Islet precursor cell (in vitro differentiated cells): Measurements from ENCODE around the gene NOTCH3.

Experiments
- DNase-seq: peaks from one replicate; pipeline ENCODE4 v3.0.0-alpha.2; 2018

Gene NOTCH3

DNA sequence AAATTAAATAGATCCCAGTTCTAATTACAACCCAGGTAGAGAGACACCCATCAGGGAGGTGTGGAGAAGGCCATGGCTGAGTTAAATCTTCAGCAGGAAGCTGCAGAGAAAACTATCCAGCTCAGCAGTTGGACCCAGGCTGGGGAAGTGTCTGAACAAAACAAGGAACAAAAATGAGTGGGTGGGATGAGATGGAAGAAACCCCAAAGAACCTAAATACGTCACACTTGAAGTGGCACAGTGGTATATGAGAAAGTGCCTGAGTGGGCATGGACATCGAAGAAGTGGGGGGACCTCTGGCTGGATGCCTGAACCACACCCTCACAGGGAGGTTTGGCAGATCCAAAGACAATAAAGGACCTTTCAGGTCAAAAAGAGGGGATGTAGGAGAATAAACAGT, 35.0 kb upstream of the NOTCH3 start:
- no peak for DNase-seq

DNA sequence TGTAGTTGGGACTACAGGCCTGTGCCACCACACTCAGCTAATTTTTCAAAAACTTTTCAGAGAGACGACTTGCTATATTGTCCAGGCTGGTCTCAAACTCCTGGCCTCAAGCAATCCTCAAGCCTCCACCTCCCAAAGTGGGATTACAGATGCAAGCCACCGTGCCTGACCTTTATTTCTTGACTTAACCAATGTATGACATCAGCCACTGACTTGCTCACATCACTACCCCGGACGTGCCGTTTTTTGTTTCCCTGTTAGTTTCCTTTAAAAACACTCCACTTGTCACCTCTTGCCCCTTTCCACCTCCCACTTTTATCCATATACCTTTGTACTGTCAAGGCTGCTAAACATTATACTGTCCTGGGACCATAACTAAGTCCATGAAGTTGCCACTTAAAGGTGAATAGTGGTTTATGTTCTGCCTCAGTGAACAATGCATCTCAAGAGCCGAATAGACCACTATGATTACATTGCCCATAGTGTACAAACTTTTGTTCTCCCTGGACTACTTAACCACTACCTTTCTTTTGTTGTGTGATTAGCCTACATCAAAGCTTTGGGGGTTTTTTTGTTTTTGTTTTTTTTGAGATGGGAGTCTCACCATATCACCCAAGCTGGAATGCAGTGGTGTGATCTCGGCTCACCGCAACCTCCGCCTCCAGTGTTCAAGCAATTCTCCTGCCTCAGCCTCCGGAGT, 33.8 kb upstream of the NOTCH3 start:
- no peak for DNase-seq

DNA sequence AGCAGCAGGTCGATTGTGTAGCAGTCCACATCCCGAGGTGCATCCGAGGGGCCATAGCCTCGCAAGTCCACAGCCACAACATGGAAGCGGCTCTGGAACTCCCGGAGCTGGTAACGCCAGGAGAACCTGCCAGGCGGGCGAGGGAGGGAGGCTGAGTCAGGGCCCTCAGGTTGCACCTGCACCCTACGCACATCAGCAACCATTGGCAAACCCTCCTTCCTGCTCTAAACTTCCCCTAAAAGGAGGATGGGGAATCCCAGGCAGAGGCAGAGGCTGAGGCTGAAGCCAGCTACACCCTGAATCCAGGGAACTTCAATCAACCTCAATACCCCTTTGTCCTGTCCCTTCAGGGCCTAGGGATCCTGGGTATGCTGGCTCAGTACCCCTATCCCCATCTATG, 30.5 kb upstream of the NOTCH3 start:
- DNase-seq: no peak

DNA sequence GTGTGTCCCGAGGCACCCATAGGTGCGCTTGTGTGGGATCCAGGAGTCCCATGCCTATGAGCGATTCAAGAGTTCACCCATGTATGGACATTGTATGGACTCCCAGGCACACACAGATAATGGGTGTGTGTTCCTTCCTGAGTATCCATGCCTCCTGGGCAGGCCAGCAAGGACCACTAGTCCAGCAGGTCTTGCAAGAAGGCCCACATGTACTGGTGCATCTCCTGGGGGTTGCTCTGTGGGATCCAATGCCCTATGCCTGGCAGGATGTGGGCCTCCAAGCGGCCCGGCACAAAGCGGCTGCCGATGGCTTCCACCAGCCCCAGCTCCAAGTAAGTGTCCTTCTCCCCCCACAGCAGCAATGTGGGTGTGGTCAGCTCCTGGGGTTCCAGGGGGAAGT, 26.5 kb upstream of the NOTCH3 start:
- DNase-seq: no peak

DNA sequence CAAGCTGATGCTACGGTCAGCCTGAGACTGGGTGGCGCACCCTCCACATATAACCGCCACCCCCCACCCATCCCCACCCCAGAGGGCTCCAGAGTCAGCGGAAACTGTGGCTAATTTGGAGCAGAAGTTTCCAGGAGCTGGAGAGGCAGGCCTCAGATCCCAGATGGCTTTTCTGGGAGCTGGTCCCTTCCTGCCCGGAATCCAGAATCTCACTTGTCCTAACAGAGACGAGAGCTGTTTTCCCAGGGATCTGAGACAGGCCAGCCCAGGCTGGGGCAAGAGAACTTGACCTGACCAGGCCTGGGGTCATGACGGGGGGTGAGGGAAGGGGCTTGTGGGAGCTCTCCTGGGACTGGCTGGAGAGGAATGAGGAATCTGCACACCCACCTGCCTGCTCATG, 25.0 kb upstream of the NOTCH3 start:
- DNase-seq: no peak

DNA sequence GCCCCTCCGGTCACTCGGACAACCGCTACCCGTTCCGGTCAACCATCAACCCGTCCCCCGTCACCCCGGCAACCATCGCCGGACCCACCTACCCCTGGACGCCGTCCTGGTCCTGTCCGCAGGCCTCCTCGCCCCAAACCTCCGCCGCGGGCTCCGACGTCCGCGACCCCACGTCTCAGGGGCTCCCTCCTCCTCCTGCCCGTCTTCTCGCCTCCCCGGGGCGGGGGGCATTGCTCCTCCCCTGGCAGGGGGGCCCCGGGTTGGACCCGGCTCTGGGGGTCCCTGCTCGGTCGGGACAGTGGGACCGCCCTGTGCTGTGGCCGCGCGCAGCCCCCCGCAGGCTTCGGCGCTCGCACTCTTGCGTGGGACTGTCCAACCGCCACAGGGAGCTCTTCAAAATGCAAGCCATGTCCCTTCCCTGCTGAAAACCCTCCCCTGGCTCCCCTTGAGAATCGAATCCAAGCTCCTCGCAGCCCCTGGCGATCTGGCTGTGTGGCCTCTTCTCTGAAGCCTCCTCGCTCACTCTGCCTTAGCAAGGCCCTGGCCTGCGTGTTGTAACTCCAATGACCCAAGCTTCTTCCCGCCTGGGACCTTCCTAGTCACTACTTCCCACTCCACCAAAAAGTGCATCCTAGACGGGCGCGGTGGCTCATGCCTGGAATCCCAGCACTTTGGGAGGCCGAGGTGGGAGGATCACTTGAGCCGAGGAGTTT, 23.0 kb upstream of the NOTCH3 start:
- no peak for DNase-seq

DNA sequence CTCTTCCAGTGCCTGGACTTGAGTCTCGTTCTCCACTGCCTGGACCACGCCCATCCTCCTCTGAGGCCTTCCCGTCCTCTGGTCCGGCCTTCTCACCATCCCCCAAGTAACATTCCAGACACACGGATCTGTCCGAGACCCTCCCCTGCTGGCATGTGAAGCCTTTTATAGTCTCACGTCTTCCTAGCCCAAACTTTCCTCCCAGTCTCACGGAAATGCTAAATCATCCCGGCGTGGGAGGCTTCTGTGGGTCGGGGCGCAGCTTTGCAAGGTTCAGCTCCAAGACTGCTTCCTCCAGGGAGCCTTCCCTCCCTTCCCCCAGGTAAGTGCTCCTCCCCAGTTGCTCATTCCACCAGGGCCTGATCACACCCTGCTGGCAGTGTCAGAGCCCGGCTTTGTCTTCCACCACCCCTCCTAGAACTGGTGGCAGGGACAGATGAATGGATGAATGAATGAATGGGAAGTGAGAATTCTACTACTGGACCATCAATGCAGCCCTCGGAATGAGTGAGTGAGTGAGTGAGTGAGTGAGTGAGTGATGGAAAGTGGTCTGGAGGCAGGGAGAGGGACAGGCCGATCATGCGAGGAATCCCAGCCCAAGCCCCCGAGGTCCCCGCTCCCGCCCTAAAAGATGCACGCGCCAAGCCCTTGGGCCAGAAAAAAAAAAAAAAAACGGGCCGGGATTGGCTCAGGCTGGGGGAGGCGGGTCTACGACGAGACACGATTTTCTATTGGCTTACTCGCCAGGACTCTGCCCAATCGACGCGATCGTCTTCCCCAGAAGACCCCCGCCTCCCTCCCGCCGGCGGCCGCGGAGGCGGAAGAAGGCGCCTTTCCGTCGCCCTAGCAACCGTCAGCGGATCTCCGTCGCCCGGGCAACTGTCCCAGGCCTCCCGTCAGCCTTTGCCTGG, 22.2 kb upstream of the NOTCH3 start:
- peak; percentile 98 for DNase-seq

DNA sequence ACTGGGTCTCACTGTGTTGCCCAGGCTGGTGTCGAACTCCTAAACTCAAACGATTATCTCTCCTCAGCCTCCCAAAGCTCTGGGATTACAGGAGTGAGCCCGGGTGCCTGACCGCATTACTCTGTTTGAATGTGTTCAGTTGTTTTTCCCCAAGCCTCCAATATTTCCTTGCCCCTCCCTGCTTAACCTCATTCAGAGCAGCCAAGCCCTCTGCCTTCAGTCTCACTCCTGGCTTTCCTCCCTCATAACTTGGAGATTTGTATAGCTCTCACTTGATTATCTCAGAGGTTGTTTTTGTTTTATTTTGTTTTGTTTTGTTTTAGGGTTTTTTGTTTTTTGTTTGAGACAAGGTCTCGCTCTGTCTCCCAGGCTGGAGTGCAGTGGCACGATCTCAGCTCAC, 20.0 kb upstream of the NOTCH3 start:
- no peak for DNase-seq

DNA sequence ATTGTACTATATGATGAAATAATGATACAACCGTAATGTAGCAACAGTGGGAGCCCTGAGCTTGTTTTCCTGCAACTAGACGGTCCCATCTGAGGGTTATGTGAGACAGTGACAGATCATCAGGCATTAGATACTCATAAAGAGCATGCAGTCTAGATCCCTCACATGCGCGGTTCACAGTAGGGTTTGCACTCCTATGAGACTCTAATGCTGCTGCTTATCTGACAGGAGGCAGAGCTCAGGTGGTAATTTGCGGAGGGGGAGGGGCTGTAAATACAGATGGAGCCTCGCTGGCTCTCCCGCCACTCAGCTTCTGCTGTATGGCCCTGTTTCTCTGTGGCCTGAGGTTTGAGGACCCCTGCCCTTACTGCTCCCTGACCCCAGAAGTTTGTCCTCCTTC, 17.7 kb upstream of the NOTCH3 start:
- DNase-seq: no peak

DNA sequence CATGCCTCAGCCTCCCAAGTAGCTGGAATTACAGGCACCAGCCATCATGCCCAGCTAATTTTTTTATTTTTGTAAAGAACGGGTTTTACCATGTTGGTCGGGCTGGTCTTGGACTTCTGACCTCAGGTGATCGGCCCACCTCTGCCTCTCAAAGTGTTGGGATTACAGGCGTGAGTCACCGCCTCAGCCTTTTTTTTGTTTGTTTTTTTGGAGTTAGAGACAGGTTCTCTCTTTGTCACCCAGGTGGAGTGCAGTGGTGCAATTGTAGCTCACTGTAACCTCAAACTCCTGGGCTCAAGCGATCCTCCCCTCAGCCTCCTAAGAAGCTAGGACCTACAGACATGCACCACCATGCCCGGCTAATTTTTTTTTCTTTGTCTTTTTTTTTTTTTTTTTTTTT, 15.6 kb upstream of the NOTCH3 start:
- no peak for DNase-seq

DNA sequence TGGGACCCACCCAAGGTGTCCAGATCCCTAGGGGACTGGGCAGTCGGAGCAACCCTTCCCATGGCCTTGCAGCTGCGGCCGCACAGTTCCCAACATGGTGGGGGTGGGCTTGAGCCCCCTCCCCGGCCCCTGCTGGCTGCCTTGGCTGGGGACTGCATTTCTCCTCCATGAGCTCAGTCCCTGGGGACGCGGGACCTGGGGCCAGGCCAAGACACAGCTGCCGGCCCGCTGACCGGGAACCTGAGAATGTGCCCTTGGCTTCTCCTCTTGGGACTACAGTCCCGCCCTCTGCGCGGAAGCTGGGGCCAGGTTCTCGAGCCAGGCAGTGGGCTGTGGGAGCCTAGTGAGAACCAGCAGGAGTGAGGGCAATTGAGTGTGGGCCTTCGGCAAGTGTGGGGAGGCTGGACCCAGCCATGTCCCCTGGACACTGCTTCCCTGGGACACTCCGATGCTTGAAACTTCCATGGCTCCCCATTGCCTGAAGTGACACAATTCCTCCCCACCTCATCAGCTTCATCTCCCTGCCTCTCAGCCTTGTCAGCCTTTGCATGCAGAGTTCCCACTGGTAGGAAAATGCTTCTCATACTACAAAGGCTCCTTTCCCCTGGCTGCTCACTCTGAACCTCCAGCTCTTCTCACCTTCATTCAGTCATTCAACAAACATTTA, 13.1 kb upstream of the NOTCH3 start:
- DNase-seq: no peak

DNA sequence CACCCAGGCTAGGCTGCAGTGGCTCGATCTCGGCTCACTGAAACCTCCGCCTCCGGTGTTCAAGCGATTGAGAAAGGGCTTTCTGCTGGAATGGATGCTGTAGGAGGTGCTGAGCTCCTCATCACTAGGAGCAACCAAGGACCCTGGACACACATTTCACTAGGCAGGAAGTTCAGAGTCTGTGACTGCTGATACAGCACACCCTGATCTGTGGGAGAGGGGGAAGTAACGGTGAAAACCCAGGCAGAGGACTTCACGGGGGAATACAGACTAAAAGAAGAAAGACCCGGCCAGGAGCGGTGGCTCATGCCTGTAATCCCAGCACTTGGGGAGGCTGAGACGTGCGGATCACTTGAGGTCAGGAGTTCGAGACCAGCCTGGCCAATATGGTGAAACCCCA, 11.9 kb upstream of the NOTCH3 start:
- no peak for DNase-seq

DNA sequence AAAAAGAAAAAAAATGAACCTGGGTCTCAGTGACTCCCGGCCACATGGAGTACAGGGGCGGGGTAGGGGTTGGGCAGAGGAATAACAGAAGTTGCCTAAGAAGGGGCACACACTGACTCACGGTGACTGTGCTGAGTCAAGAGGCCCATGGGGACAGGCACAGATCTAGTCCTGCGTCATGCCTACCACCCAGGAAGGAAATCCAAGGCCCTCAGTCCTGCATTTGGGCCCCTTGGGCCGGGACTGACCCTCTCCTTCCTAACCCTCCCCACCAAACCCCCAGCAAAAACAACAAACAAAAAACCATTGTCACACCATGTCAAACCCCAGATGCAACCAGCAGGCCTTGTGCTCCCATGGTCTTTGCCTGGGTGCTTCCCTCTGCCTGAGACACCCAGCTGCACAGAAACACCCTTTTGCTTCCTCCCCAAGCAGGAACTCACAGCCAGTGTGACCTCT, 9.6 kb upstream of the NOTCH3 start:
- DNase-seq: no peak

DNA sequence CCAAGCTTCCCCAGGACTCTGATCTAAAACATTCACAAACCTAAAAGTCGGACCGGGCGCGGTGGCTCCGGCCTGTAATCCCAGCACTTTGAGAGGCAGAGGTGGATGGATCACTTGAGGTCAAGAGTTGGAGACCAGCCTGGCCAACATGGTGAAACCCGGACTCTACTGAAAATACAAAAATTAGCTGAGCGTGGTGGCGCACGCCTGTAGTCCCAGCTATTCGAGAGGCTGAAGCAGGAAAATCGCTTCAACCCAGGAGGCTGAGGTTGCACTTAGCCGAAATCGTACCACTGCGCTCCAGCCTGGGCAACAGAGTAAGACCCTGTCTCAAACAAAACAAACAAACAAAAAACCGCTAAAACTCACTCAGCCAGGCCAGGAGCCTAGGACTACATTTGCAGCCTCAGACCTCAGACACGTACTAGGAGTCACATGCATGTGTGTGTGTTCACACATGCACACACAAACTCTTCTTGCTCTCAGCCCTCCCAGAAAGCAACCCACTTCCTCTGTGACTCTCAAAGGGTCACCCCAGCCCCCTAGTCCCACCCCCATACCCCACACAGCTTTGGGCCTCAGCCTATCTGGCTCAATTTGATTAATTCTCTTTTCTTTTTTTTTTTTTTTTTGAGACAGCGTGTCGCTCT, 704 bp upstream of the NOTCH3 start:
- no peak for DNase-seq

DNA sequence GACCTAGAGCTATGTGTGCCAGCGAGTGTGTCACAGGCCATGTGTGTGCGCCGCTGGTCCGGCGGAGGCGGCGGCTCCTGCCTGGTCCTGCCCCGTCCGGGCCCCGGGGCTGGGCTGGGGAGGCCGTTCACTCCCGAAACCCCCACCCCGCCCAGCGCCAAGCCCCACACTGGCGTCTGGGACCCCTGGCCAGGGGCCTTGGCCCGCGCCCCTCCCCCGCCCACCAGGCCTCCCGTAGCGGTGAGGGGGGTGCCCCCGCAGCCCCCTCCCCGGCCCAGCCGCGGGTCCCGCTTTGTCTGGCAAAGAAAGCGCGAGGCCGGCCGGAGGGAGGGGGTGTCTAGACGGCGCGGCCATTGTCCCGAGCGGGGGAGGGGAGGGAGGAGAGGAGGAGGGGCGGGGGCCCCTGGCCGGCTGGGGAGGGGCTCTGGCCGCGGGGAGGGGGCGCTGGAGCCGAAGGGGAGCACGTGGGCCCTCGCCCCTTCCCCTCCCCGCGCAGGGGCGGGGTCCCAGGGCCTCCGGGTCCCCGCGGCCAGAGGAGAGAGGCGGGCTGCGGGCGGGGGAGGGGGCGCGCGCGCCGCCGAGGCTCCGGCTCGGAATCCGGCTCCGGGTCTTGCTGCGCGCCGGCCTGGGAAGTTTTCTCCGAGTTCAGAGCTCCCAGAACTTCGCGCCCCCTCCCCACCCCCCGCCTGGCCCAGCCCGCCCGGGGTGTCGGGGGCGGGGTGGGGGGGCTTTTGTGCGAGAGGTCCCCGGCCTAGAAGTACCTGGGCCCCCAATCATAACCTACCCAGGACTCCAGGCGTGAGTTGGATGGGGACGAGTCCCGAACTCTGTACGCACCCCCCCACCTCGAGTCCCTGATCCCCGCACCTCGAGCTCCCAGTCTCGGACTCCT, 888 bp downstream of the NOTCH3 start:
- DNase-seq: peak; percentile 86

DNA sequence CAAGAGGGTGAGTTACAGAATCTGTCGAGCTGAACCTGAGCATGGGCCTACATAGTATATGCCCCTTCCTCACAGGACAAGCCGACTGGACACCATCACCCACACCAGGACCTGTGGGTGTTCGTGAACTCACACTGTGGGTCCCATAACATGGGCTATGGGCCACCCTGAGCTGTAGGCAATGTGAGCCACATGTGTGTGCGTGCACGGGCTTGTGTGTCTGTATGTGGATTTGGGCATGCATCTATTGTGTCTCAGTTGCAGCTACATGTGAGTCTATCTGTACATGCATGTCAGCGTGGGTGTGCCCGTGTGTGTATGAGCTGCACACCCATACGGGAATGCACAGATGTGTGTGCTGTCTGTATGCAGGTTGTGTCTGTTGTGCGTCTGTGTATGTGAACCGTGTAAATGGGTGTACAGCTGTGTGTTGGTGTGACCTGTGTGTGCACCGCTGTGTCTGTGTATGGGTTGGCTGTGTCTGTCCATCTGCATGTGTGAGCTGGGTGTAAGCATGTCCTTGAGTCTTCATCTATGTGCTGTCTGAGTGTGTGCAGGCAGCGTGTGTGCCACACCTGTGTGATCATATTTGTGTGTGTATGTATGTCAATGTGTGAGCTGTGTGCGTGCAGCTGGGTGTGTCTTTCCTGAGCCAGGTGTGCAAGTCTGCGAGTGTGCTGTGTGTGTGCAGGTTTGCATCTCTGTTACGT, 1.7 kb downstream of the NOTCH3 start:
- no peak for DNase-seq

DNA sequence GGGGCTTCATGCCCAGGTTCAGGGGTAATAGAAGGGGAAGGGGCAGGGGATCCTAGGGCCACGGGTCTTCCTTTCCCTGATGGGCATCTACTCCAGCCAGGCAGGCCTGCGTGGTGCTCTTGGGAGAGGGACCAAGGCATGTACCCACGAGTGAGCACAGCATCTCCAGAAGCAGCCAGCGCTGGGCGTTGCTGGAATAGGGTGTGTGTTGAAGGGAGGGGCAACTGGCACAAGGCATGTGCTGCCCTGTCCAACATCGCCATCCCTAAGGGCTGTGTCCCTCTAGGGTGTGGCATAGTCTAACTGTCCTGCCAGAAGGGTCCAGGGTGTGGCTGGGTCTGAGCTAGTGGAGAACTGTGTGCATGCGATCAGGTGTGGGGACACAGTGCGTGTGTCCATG, 2.9 kb downstream of the NOTCH3 start:
- no peak for DNase-seq

DNA sequence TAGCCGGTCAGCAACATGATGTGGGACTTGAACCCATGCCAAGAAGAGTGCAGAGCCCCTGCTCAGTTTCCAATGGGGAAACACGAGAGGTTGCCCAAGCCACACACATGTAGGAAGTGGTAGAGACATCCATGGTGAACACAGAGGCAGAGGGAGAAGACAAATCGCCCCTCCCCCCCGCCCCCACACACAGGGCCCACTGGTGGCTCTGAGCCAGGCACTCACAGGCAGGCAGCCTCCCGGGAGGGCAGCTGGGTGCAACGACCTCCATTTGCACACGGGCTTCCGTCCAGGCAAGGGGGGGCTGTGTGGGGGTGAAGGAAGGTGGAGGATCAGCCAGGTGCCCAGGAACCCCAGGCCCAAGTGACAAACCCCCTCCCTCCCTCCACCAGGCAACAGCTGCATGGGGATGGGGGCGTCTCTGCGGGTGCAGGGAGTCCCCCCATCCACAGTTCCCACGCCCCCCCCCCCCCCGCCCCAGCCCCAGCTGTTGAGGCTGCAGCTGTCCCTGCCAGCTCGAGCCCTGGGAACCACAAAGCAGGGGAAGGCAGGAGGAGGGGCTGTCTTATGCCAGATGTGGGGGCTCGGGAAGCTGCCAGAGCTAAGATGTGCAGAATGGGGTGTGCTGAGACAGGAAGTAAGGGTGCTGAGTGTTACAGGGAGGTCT, 3.4 kb downstream of the NOTCH3 start:
- DNase-seq: no peak

DNA sequence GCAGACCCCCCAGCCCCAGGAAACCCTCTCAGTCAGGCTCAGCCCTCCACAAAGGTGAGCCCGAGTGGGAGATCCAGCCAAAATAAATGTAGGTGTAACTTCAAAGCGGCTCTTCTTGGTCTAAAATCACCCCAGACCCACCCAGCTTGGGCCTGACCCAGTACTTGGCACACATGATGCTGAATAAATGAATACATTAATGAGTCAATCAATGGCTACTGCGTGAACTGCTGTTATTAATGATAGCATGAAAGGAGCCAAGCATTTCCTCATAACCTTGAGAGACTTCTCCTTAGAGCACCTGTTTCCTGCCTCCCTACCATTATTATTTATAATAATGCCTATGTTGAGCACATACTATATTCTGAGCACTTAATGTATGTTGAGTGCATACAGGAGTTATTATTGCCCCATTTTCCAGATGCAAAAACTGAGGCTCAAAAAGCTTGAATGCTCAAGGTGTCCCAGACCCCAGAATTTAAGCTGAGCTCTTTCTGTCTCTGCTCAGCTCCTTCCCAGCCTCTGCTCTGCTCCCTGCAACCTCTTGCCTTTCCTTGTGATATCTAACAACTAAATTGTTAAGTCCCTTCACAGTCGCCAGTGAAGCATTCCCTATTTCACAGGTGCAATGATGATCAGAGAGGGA, 4.3 kb downstream of the NOTCH3 start:
- DNase-seq: no peak
